RWPE1 (cell line): ENCODE results near the gene UTY.

Source experiments
- CTCF ChIA-PET: fragments of 350-600 bp; sonication (Branson Sonifier 250); formaldehyde crosslinking; extraction: SDS; loops from one replicate; lab custom pipeline; 2021; lab: Yijun Ruan, JAX
- POLR2A ChIA-PET: fragments of 400-600 bp; formaldehyde crosslinking; extraction: SDS; loops from one replicate; lab custom pipeline; 2020; ENCODE audit warnings: antibody characterized with exemption; ENCODE audit not compliant: low non-redundant PET; lab: Yijun Ruan, JAX
- DNase-seq: peaks from one replicate; pipeline ENCODE4 v3.0.0; 2012; ENCODE audit warnings: low spot score
- H3K27ac ChIP-seq: fragments of 450-650 bp; 2 replicates; pipeline ENCODE4 v1.5.1; 2017
- CTCF ChIP-seq: fragments of 450-650 bp; conservative IDR thresholded peaks from 2 replicates; pipeline ENCODE4 v1.5.1; 2017; ENCODE audit warnings: low read depth, mild to moderate bottlenecking

Gene UTY

GRCh38 chrY:13479828-13480227 is at the start of gene UTY:
UTY (minus strand) TSS chrY:13480033; CDS start chrY:13479665, 368 bp downstream.
- no peak for TF ChIP-seq CTCF
- POLR2A ChIA-PET, result no interaction called here
- CTCF ChIA-PET, result no interaction called here
- no peak for DNase-seq
- H3K27ac ChIP-seq, result no peak within 1 kb of the TSS

GRCh38 chrY:13520474-13520873 is 40.6 kb upstream of the UTY start:
- POLR2A ChIA-PET, result no interaction called here
- TF ChIP-seq CTCF, result no peak
- no peak for DNase-seq
- CTCF ChIA-PET, result no interaction called here
- no peak overlapping the region for H3K27ac ChIP-seq

GRCh38 chrY:13501215-13501614 is 21.4 kb upstream of the UTY start:
- ChIA-PET POLR2A (no interaction called here), CTCF (no interaction called here)
- H3K27ac ChIP-seq, result no peak overlapping the region
- no peak for TF ChIP-seq CTCF
- no peak for DNase-seq

- POLR2A ChIA-PET, result no interaction called here
- DNase-seq, result no peak
- TF ChIP-seq CTCF, result no peak
- CTCF ChIA-PET, result no interaction called here
- H3K27ac ChIP-seq, result no peak overlapping the region
Observed at GRCh38 chrY:13493737-13494136, 13.9 kb upstream of the UTY start.

GRCh38 chrY:13492408-13492807 is 12.6 kb upstream of the UTY start:
- ChIA-PET CTCF (no interaction called here), POLR2A (no interaction called here)
- no peak for DNase-seq
- no peak for TF ChIP-seq CTCF
- no peak overlapping the region for H3K27ac ChIP-seq

- TF ChIP-seq CTCF, result no peak
- CTCF ChIA-PET, result no interaction called here
Observed at GRCh38 chrY:13488738-13489137, 8.9 kb upstream of the UTY start.

More at GRCh38 chrY:13488738-13489137, 8.9 kb upstream of the UTY start:
- H3K27ac ChIP-seq, result no peak overlapping the region
- POLR2A ChIA-PET, result no interaction called here
- no peak for DNase-seq
